K562 (cell line): Measurements from ENCODE around the gene HLA-F. TPM values are rescaled to one million over a fixed set of nuclear protein-coding genes. Genes with fewer than 3 reads are reported as not detected.

Experiments used
- ATAC-seq: fragments of 200-7000 bp; cut with Tn5 transposase; 3 replicates; pipeline ENCODE4 v1.9.1; 2020; ENCODE audit warnings: moderate library complexity
- BruUV-seq: library from RNA; stranded (reverse); fragments of 400-500 nt; replicated peaks from 2 replicates; lab custom pipeline; 2021; lab: Mats Ljungman, UMichigan
- CTCF ChIA-PET: fragments of 300-600 bp; formaldehyde crosslinking; extraction: SDS; loops from one replicate; lab custom pipeline; 2021; ENCODE audit warnings: low intra/inter-chr PET ratio; lab: Yijun Ruan, JAX
- POLR2A ChIA-PET: fragments of 300-600, 350-650 bp; sonication (Branson Sonifier 250); formaldehyde crosslinking; extraction: SDS; loops from one replicate; lab custom pipeline; 2021; ENCODE audit warnings: antibody characterized with exemption, inconsistent platforms; lab: Yijun Ruan, JAX
- DNase-seq, 4 experiments: peaks; one replicate each; pipeline versions ENCODE4 v3.0.0 to v3.0.0-alpha.2; 2011 to 2018; ENCODE audit warnings: low spot score in 3 of 4, mixed read lengths in 3 of 4; ENCODE audit errors: extremely low read depth in 1 of 4
- FAIRE-seq: peaks from 2 replicates; lab custom pipeline; 2011; peaks lifted over from hg19 to GRCh38; lab: Jason Lieb, UNC
- H2AFZ ChIP-seq: 2 replicates; pipeline ENCODE4 v1.6.0; 2011; ENCODE audit warnings: low read depth, low read length, control low read depth, inconsistent platforms
- H3K27ac ChIP-seq: fragments of 200-600 bp; 3 replicates; pipeline ENCODE4 v1.8.0; 2011; ENCODE audit warnings: low read depth, mild to moderate bottlenecking, control low read depth, inconsistent platforms, low read length, moderate library complexity, mixed read lengths; ENCODE audit errors: extremely low read depth
- H3K27me3 ChIP-seq, 2 experiments: fragments of 300-600 bp in 1 of 2; 2 replicates in 1 of 2; 3 replicates in 1 of 2; pipeline versions ENCODE4 v1.6.0 to v1.8.0; 2011; ENCODE audit warnings: inconsistent platforms in 2 of 2, low read length in 2 of 2, mild to moderate bottlenecking in 1 of 2, mixed read lengths in 1 of 2, moderate library complexity in 1 of 2; ENCODE audit not compliant: control insufficient read depth in 2 of 2, insufficient read depth in 2 of 2
- H3K36me3 ChIP-seq: fragments of 300-600 bp; 3 replicates; pipeline ENCODE4 v1.8.0; 2011; ENCODE audit warnings: mild to moderate bottlenecking, low read length, inconsistent platforms; ENCODE audit not compliant: control insufficient read depth, insufficient read depth
- H3K4me1 ChIP-seq, 2 experiments: fragments of 200-600 bp in 1 of 2; replicated peaks in 1 of 2; 2 replicates in 1 of 2; 3 replicates in 1 of 2; pipeline versions ENCODE4 v1.5.1 to v1.8.0; 2011; ENCODE audit warnings: inconsistent platforms in 2 of 2, low read length in 2 of 2, mild to moderate bottlenecking in 1 of 2, mixed read lengths in 1 of 2, moderate library complexity in 1 of 2; ENCODE audit not compliant: control insufficient read depth in 2 of 2, insufficient read depth in 2 of 2
- H3K4me2 ChIP-seq: 2 replicates; pipeline ENCODE4 v1.6.1; 2011; ENCODE audit warnings: low read length, control low read depth, inconsistent platforms, mixed read lengths; ENCODE audit not compliant: insufficient read depth
- H3K4me3 ChIP-seq: fragments of 200-600 bp; sonication (generic), shearing (Covaris generic); 2 replicates; pipeline ENCODE4 v1.5.1; 2016; ENCODE audit warnings: control low read depth, inconsistent platforms
- H3K79me2 ChIP-seq: fragments of 200-600 bp; 3 replicates; pipeline ENCODE4 v1.8.0; 2011; ENCODE audit warnings: low read length, inconsistent platforms; ENCODE audit not compliant: control insufficient read depth, insufficient read depth
- H3K9ac ChIP-seq, 2 experiments: 2 replicates each; pipeline versions ENCODE4 v1.6.0 to v1.6.1; 2011; ENCODE audit warnings: low read depth in 2 of 2, low read length in 2 of 2, control low read depth in 1 of 2, inconsistent platforms in 1 of 2, mild to moderate bottlenecking in 1 of 2, mixed read lengths in 1 of 2; ENCODE audit not compliant: insufficient read depth in 1 of 2
- H3K9me1 ChIP-seq: one replicate; pipeline ENCODE4 v1.6.0; 2011; ENCODE audit warnings: inconsistent platforms, mild to moderate bottlenecking, low read length, moderate library complexity; ENCODE audit not compliant: control insufficient read depth, insufficient read depth
- H3K9me3 ChIP-seq: replicated peaks from 2 replicates; pipeline ENCODE4 v1.5.1; 2011; ENCODE audit warnings: low read depth, low read length, inconsistent platforms; ENCODE audit not compliant: control insufficient read depth, insufficient read depth
- H4K20me1 ChIP-seq: replicated peaks from 2 replicates; pipeline ENCODE4 v1.6.1; 2011; ENCODE audit warnings: low read length, inconsistent platforms, mixed read lengths; ENCODE audit not compliant: control insufficient read depth, insufficient read depth
- CBX3 ChIP-seq, 2 experiments: IDR thresholded peaks; 1 replicate in 1 of 2; 2 replicates in 1 of 2; pipeline ENCODE4 v1.6.1; 2012; ENCODE audit warnings: inconsistent platforms in 2 of 2, low read length in 2 of 2, borderline replicate concordance in 1 of 2, control low read depth in 1 of 2
- CREBBP ChIP-seq: IDR thresholded peaks from one replicate; pipeline ENCODE4 v1.6.1; 2012; ENCODE audit warnings: low read depth, mild to moderate bottlenecking, control low read depth, inconsistent platforms, low read length
- RAD21 ChIP-seq, 2 experiments: fragments of 250-450 bp in 1 of 2; fragments of 450-650 bp in 1 of 2; sonication (Bioruptor Pico) in 1 of 2; formaldehyde crosslinking in 1 of 2; IDR thresholded peaks in 1 of 2; conservative IDR thresholded peaks in 1 of 2; 2 replicates each; pipeline versions ENCODE4 v1.4.0 to v1.8.0; 2020 to 2022; ENCODE audit warnings: mild to moderate bottlenecking in 2 of 2, moderate library complexity in 1 of 2
- RB1 ChIP-seq: fragments of 450-650 bp; IDR thresholded peaks from 2 replicates; pipeline ENCODE4 v1.6.1; 2017; ENCODE audit warnings: low read depth, mild to moderate bottlenecking
- SMC3 ChIP-seq: conservative IDR thresholded peaks from 2 replicates; pipeline ENCODE4 v1.6.1; 2011; ENCODE audit warnings: low read depth, low read length, improper control_type of control experiment; ENCODE audit not compliant: insufficient read depth
- STAG1 ChIP-seq: sonication (generic); formaldehyde crosslinking; IDR thresholded peaks from 2 replicates; pipeline ENCODE4 v1.5.0; 2020; ENCODE audit warnings: missing genetic modification reagents, borderline replicate concordance
- ZBTB7A ChIP-seq: IDR thresholded peaks from 2 replicates; pipeline ENCODE4 v1.6.1; 2011; ENCODE audit warnings: low read depth, mild to moderate bottlenecking, low read length, moderate library complexity, borderline replicate concordance; ENCODE audit not compliant: control insufficient read depth
- WGBS: fragments of 100-300 bp; shearing (Covaris generic); methylation state at CpG from one replicate; pipeline ENCODE4 v1.1.6; 2016; ENCODE audit warnings: low coverage, mixed read lengths; ENCODE audit not compliant: insufficient coverage; ENCODE audit errors: missing lambda C conversion rate; 5-methylcytosine and 5-hydroxymethylcytosine counted together
- in situ Hi-C: fragments of 300-500 bp; cut with MboI; formaldehyde crosslinking; loops from 4 replicates; pipeline ENCODE4 v1.15.0; 2018; ENCODE audit warnings: inconsistent platforms, mixed read lengths
- intact Hi-C: fragments of 100-400 bp; cut with micrococcal nuclease; formaldehyde crosslinking; loops from 2 replicates; pipeline ENCODE4 v1.14.2; 2022
- polyA plus RNA-seq, 8 experiments: library from polyadenylated mRNA; depleted of rRNA in 4 of 8; stranded (reverse) in 5 of 8; unstranded in 3 of 8; fragments of >200 nt; fragmentation: Nextera tagmentation in 2 of 8; fragmentation: Illumina TruSeq in 1 of 8; extraction: Ambion mirVana in 2 of 8; extraction: Trizol in 1 of 8; gene quantifications; 2 replicates each; pipeline versions ENCODE4 v1.2.1 to v1.2.3, GENCODE V29; 2011 to 2014; ENCODE audit warnings: inconsistent platforms in 1 of 8, missing spikeins in 1 of 8
- total RNA-seq, 7 experiments: library from RNA; depleted of rRNA in 6 of 7; stranded (reverse); fragments of >200 nt in 6 of 7; fragmentation: Illumina TruSeq in 2 of 7; extraction: Trizol in 2 of 7; gene quantifications; 2 replicates each; pipeline versions ENCODE4 v1.2.1 to v1.2.3, GENCODE V29; 2011 to 2021; ENCODE audit warnings: low replicate concordance in 1 of 7
- TF ChIP-seq, protein P1 (sequence below), 3 experiments: IDR thresholded peaks in 2 of 3; conservative IDR thresholded peaks in 1 of 3; 2 replicates each; pipeline ENCODE4 v1.5.1; 2011 to 2012; ENCODE audit warnings: low read length in 3 of 3, mild to moderate bottlenecking in 3 of 3, control low read depth in 2 of 3, improper control_type of control experiment in 1 of 3, inconsistent platforms in 1 of 3, low read depth in 1 of 3, mixed read lengths in 1 of 3, moderate library complexity in 1 of 3; ENCODE audit not compliant: insufficient read depth in 2 of 3
- TF ChIP-seq, protein P2 (sequence below), 2 experiments: fragments of 450-650 bp; formaldehyde crosslinking in 1 of 2; IDR thresholded peaks; 2 replicates each; pipeline versions ENCODE4 v1.4.0 to v1.6.1; 2014 to 2020; ENCODE audit warnings: mild to moderate bottlenecking in 2 of 2, borderline replicate concordance in 1 of 2, low read depth in 1 of 2

HLA-F gene
- total and polyA plus RNA-seq, 9 of the 15 experiments (the other 6 are each of a cell fraction or from before 2014, with no cell fraction given), result 0.40 to 0.76 (median 0.46) TPM; not detected in 6

DNA sequence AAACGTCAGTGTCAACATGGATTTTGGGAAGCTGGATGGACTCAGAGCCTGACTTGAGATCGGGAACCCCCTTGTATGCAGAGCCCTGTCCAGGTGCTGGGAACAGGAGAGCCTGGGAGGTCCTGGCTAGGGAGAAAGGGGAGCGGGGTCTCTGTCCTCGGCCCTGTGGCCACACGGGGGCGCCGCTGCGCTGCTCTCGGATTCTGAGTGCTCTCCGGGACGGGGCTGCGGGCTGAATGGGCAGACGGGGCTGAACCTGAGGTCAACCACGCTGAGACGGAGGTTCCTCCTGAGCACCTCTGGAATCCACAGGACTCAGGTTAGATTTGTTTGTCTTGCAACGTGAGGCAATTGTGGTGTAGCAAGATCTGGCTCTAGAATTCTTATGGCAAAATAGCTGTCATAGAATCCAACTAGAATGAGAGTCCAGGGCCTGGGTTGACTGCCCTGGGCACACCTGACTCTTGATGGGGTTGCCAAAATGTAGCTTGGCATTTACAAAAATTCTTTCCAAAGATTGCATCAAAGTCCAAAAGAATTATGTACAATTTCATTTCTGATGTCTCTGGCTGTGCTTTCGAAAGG, 20.6 kb upstream of the HLA-F start:
- in situ Hi-C loops, result no loop called here
- no peaks in the 10 kb centered on the region for H3K9me3 ChIP-seq
- BruUV-seq, result no TSS peak
- no peak overlapping the region for H3K4me3 ChIP-seq
- no peak overlapping the region for H2AFZ ChIP-seq
- no peaks in the 10 kb centered on the region for H4K20me1 ChIP-seq
- no peaks in the 10 kb centered on the region for H3K4me1 ChIP-seq
- no peak overlapping the region for H3K4me2 ChIP-seq
- intact Hi-C loops, result no loop called here
- H3K9me1 ChIP-seq, result no peaks in the 10 kb centered on the region
- peaks cover 0 to 13% of the 10 kb centered on the region in 2 experiments; a peak in 2 of 5 replicates for H3K27me3 ChIP-seq
- WGBS, result under 1% methylated on average over 17 of the region's 17 CpGs
- FAIRE-seq (no peak), DNase-seq (peak; percentile 76 to 82 (median 80)), ATAC-seq (peak; percentile 100)
- H3K36me3 ChIP-seq, result no peaks in the 10 kb centered on the region
- ChIA-PET POLR2A (interaction anchor here (0.5 to 0.6 kb wide), 2 partner anchors 48 to 372 kb away, joined by 3 read pairs; no protein-coding TSS in a partner anchor), CTCF (interaction anchor here (1.4 to 1.8 kb wide), 2 partner anchors 51 to 133 kb away, joined by 6 read pairs; no protein-coding TSS in a partner anchor)
- no peaks in the 10 kb centered on the region for H3K79me2 ChIP-seq
- H3K27ac ChIP-seq, result no peak overlapping the region
- H3K9ac ChIP-seq, result no peak overlapping the region
- TF ChIP-seq ZBTB7A (peak; percentile 81; the same call in 1 of the 2 replicates), RB1 (peak; percentile 67; the same call in 1 of the 2 replicates), CBX3 (IDR thresholded peaks at IDR 0.05; ENCODE audit: borderline replicate concordance in 1 of 2, low read length in 2 of 2) (no peak), RAD21 (CRISPR knock-in tag; conservative IDR thresholded peaks at IDR 0.05 in 1 of 2, IDR thresholded peaks at IDR 0.05 in 1 of 2) (peak; percentile 6 to 70; a peak in 2 of 4 replicates), SMC3 (peak; percentile 76), STAG1 (CRISPR knock-in tag) (peak; percentile 51; the same call in 1 of the 2 replicates), CREBBP (no peak)
- TF ChIP-seq, protein P1, sequence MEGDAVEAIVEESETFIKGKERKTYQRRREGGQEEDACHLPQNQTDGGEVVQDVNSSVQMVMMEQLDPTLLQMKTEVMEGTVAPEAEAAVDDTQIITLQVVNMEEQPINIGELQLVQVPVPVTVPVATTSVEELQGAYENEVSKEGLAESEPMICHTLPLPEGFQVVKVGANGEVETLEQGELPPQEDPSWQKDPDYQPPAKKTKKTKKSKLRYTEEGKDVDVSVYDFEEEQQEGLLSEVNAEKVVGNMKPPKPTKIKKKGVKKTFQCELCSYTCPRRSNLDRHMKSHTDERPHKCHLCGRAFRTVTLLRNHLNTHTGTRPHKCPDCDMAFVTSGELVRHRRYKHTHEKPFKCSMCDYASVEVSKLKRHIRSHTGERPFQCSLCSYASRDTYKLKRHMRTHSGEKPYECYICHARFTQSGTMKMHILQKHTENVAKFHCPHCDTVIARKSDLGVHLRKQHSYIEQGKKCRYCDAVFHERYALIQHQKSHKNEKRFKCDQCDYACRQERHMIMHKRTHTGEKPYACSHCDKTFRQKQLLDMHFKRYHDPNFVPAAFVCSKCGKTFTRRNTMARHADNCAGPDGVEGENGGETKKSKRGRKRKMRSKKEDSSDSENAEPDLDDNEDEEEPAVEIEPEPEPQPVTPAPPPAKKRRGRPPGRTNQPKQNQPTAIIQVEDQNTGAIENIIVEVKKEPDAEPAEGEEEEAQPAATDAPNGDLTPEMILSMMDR (IDR thresholded peaks at IDR 0.05 in 2 of 3, conservative IDR thresholded peaks at IDR 0.05 in 1 of 3; ENCODE audit: insufficient read depth in 2 of 3, low read depth in 1 of 3, low read length in 3 of 3), result peak; percentile 76 to 88 (median 83)
- TF ChIP-seq, protein P2, sequence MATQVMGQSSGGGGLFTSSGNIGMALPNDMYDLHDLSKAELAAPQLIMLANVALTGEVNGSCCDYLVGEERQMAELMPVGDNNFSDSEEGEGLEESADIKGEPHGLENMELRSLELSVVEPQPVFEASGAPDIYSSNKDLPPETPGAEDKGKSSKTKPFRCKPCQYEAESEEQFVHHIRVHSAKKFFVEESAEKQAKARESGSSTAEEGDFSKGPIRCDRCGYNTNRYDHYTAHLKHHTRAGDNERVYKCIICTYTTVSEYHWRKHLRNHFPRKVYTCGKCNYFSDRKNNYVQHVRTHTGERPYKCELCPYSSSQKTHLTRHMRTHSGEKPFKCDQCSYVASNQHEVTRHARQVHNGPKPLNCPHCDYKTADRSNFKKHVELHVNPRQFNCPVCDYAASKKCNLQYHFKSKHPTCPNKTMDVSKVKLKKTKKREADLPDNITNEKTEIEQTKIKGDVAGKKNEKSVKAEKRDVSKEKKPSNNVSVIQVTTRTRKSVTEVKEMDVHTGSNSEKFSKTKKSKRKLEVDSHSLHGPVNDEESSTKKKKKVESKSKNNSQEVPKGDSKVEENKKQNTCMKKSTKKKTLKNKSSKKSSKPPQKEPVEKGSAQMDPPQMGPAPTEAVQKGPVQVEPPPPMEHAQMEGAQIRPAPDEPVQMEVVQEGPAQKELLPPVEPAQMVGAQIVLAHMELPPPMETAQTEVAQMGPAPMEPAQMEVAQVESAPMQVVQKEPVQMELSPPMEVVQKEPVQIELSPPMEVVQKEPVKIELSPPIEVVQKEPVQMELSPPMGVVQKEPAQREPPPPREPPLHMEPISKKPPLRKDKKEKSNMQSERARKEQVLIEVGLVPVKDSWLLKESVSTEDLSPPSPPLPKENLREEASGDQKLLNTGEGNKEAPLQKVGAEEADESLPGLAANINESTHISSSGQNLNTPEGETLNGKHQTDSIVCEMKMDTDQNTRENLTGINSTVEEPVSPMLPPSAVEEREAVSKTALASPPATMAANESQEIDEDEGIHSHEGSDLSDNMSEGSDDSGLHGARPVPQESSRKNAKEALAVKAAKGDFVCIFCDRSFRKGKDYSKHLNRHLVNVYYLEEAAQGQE (IDR thresholded peaks at IDR 0.05; ENCODE audit: borderline replicate concordance), result peak; percentile 61; the same call in 1 of the 2 replicates
- TF ChIP-seq, protein P2 (CRISPR knock-in tag; IDR thresholded peaks at IDR 0.05; ENCODE audit: low read depth), result no peak
